Islet of Langerhans (tissue), 1 donor: ENCODE measurements around the gene UTP11.

ENCODE experiments used
- FAIRE-seq: peaks from one replicate; lab custom pipeline; 2011; peaks lifted over from hg19 to GRCh38; lab: Jason Lieb, UNC

UTP11 gene

GRCh38 chr1:38046333-38046883 lies 33.9 kb downstream of the UTP11 start, which contains the start of gene POU3F1:
POU3F1 (minus strand) TSS chr1:38046793; CDS start chr1:38046743, 50 bp downstream.
- FAIRE-seq = no peak

- FAIRE-seq = no peak
These were observed 34.5 kb downstream of the UTP11 start for GRCh38 chr1:38046884-38047602.

GRCh38 chr1:38047603-38048141 lies 35.1 kb downstream of the UTP11 start:
- no peak for FAIRE-seq

GRCh38 chr1:38050397-38051078 lies 38.0 kb downstream of the UTP11 start:
- no peak for FAIRE-seq

GRCh38 chr1:38051079-38051543 lies 38.6 kb downstream of the UTP11 start:
- no peak for FAIRE-seq

- no peak for FAIRE-seq
These were observed 40.3 kb downstream of the UTP11 start for GRCh38 chr1:38052750-38053415.

- no peak for FAIRE-seq
These were observed 41.0 kb downstream of the UTP11 start for GRCh38 chr1:38053416-38054091.

- no peak for FAIRE-seq
These were observed 42.9 kb downstream of the UTP11 start for GRCh38 chr1:38055398-38055797.

- no peak for FAIRE-seq
These were observed 43.4 kb downstream of the UTP11 start for GRCh38 chr1:38055965-38056364.

- no peak for FAIRE-seq
These were observed 47.2 kb downstream of the UTP11 start for GRCh38 chr1:38059635-38060250.

- FAIRE-seq = no peak
These were observed 48.0 kb downstream of the UTP11 start for GRCh38 chr1:38060498-38060897.

- no peak for FAIRE-seq
These were observed 48.8 kb downstream of the UTP11 start for GRCh38 chr1:38061290-38061689.

GRCh38 chr1:38061883-38062328 lies 49.4 kb downstream of the UTP11 start:
- no peak for FAIRE-seq

- no peak for FAIRE-seq
These were observed 50.1 kb downstream of the UTP11 start for GRCh38 chr1:38062361-38063288.

GRCh38 chr1:38063616-38064015 lies 51.1 kb downstream of the UTP11 start:
- no peak for FAIRE-seq

- no peak for FAIRE-seq
These were observed 51.8 kb downstream of the UTP11 start for GRCh38 chr1:38064197-38064903.

- FAIRE-seq = no peak
These were observed 55.9 kb downstream of the UTP11 start for GRCh38 chr1:38068220-38068979.

GRCh38 chr1:38068980-38069340 lies 56.4 kb downstream of the UTP11 start:
- FAIRE-seq = no peak
